Measurements from ENCODE around the gene TMOD1.
"Not testable (repeated sequence)": the region's sequence is repeated elsewhere in the genome, so short reads cannot be mapped to it uniquely, and the experiment has no call there.

The TMOD1 gene

GRCh38 chr9:97501177-97501971 is at the start of gene TMOD1:
Gene TMOD1, plus strand, starts transcription at chr9:97501666. Its CDS starts 22,523 bp downstream, at chr9:97524189.
- DNase-seq, result peak; percentile 50

DNA sequence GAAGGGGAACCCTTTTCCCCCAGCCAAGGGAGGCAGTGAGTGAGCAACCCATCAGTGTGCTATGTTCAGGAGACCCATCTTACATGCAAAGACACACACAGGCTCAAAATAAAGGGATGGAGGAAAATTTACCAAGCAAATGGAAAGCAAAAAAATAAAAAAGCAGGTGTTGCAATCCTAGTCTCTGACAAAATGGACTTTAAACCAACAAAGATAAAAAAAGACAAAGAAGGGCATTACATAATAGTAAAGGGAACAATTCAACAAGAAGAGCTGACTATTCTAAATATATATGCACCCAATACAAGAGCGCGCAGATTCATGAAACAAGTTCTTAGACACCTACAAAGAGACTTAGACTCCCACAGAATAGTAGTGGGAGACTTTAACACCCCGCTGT is 47.9 kb upstream of the TMOD1 start:
- DNase-seq, result not testable (repeated sequence)

GRCh38 chr9:97456841-97457240 is 44.6 kb upstream of the TMOD1 start:
- not testable (repeated sequence) for DNase-seq

GRCh38 chr9:97459326-97459725 is 42.1 kb upstream of the TMOD1 start:
- no peak for DNase-seq

DNA sequence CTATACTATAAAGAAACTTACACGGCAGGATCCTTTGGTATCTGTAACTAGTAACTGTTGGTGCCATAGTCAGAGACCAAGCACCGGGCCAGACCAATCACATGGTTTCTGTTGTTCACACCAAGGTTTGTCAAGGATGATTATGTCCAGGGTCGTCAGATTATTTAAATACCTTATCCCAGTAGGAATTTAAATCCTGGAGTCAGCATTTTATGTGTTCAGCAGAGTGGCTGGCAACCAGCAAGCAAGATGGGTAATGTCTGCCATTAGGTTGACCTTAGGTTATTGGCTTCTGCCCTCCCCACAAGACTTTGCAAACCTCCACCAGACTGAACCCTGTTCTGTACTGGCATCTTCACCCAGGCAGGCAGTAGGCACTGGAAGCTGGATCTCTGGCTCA is 39.3 kb upstream of the TMOD1 start:
- no peak for DNase-seq

DNA sequence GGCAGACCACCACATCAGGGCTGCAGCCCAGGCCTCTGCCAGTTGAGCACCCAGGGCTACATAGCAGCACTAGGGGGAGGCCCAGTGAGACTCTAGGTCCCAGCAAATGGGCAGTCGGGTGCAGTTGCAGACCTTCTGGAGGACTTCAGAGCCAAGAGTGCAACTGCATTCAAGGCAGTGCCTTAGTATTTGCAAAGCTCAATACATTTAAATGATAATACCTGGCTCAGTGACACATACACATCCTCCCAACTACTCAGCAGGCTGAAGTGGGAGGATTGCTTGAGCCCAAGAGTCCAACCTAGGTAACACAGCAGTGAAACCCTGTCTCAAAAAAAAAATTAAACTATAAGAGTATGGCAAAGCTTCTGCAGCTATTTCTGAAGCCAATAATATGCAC is 38.6 kb upstream of the TMOD1 start:
- no peak for DNase-seq

DNA sequence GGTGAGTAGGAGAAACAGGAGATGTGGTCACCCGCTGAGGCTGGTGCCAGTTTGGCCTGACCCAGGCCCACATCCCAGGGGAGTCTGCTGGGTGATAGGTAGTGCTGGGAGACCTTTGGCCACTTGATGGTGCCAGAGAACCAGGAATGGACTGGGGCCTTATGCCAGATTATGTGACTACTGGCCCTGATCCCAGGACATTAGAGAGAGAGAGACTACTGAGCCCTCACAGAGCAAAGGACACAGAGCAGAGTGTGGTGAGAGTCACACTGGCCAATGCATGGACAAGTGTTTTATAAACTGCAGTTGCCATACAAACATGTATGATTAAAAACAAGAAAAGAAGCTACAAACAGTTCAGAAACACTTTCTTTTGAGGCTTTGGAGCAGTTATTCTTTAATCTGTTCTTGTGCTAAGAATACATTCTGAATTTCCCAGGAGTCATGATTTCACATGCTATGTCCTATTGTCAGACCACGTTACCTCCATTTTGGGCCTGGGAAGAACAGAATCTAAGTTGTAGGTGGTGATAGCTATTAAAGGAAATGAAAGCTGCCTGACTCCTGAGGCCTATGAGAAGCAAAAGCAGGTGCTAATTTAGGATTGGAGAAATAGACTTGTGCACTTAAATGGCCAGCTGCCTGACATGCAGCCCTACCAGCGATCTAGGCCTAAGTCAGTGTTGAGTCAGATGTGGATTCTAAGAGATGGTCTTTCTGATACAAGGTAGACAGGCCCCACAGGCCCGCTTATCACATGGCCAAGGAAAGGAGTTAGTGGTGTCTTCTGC is 32.6 kb upstream of the TMOD1 start:
- peak; percentile 84 for DNase-seq

GRCh38 chr9:97470076-97470475 is 31.4 kb upstream of the TMOD1 start:
- DNase-seq, result no peak

GRCh38 chr9:97473717-97474116 is 27.7 kb upstream of the TMOD1 start:
- no peak for DNase-seq

GRCh38 chr9:97474372-97474925 is 27.0 kb upstream of the TMOD1 start:
- DNase-seq, result no peak

DNA sequence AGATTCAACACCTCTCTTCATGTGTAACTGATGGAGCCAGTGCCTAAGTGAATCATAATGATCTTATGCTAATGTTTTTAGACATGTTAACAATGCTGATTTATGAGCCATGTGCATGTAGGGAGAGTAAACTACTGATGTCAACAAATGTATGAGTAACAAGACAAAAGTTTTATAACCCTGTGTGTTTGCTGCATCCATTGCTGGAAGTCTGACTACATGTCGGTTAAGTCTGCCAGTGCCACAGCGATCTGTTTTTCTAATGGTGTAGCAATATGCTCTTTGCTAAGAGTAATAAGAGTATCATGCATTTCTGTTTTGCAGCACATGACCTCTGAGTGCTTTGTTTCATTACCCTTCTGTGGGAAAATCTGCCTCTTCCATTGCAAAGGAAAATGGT is 26.4 kb upstream of the TMOD1 start:
- no peak for DNase-seq

GRCh38 chr9:97478301-97478981 is 23.0 kb upstream of the TMOD1 start:
- DNase-seq, result no peak

GRCh38 chr9:97479496-97480159 is 21.8 kb upstream of the TMOD1 start:
- no peak for DNase-seq

DNA sequence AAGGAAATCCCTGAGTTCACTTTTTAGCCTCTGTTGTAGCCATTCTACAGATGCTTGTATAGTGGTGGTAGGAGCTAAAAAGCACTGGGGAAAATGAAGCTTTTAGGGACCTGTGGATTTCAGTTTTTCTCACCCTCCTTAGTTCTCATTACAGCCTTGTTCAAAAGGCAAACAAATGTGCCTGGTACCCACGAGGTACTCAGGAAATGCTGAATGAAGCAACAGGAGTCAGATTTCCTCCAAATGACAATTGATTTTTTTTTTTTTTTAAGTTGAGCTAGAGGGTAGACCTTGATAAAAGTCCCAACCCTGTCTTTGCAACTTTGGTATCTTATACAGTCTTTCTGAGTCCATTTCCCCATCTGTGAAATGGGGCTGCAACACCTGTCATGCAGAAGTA is 21.3 kb upstream of the TMOD1 start:
- DNase-seq, result no peak

DNA sequence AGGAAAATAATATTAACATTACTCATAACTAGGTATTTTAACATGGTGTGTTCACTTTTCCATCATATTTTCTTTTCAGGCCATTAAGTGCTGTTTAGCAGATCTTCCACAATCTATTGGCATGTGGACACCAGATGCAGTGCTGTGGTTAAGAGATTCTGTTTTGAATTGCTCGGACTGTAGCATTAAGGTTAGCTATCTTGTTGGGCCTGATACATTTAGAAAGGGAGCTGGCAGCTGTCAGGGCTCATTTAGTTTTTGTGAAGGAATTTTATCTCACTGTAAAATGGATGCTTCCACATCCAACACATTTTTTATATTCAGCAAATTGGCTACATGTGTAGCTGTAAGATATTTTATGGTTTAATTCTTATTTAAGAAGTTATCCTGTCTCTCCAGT is 20.7 kb upstream of the TMOD1 start:
- no peak for DNase-seq

GRCh38 chr9:97484134-97484533 is 17.3 kb upstream of the TMOD1 start:
- DNase-seq, result no peak

DNA sequence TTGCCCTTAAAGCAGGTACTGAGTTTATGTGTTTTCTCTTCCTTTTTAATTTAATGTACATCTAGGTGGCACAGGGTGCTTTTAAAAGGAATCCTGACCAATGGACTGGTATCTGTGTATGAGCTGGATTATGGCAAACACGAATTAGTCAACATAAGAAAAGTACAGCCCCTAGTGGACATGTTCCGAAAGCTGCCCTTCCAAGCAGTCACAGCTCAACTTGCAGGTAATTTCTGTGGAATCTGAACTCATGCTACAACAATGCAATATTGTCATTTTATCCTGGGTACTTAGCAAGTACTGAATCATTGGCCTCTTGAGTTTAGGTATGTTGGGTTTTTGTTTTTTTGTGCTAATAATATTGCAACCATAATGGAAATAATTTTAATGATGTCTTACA is 14.4 kb upstream of the TMOD1 start:
- no peak for DNase-seq

DNA sequence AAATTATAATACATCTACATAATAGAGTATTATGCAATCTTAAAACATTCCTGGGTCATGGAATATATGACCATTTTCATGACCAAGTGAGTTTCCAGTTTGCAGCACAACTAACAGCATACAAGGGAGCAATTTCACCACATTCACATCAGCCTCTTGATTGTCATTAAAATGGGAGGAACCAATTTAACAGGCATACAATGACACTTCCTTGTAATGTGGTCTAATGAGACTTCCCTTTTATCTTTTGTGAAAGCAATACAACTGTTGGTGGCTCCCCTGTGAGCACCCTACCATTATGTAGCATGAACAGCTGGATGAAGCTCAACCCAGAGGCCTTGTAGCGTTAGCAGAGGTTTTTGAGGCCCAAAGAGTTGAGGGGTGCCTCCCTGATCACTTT is 13.6 kb upstream of the TMOD1 start:
- DNase-seq, result no peak

DNA sequence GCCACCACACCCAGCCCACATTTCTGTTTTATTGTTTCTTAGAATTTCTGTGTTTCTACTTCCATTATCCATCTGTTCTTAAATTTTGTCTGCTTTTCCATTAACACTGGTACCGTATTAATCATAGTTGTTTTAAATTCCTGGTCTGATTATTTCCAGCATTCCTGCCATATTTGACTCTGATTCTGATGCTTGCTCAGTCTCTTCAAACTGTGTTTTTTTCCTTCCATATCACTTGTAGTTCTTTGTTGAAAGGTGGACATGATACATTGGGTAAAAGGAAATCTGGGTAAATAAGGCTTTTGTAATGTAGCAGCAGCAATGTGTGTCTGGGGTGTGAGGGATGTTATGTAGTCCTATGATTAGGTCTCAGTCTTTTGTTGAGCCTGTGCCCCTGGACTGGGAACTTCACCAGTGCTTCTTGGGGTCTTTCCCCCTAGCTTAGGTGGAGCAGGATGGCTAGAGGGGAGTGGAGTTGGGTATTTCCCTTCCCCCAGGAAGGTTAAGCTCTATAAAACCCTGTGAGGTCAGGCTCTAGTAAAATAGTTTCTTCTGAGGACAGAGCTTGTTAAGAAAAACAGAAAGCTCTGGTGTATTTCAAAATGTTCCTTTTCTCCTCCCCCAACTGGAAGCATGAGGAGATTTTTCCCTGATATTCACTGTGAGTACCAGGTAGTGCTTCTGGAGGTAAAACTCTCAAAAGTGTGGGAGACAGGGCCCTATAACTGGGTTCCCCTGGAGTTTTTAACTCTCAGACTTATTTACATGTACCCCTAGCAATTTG is 10.1 kb upstream of the TMOD1 start:
- DNase-seq, result no peak

DNA sequence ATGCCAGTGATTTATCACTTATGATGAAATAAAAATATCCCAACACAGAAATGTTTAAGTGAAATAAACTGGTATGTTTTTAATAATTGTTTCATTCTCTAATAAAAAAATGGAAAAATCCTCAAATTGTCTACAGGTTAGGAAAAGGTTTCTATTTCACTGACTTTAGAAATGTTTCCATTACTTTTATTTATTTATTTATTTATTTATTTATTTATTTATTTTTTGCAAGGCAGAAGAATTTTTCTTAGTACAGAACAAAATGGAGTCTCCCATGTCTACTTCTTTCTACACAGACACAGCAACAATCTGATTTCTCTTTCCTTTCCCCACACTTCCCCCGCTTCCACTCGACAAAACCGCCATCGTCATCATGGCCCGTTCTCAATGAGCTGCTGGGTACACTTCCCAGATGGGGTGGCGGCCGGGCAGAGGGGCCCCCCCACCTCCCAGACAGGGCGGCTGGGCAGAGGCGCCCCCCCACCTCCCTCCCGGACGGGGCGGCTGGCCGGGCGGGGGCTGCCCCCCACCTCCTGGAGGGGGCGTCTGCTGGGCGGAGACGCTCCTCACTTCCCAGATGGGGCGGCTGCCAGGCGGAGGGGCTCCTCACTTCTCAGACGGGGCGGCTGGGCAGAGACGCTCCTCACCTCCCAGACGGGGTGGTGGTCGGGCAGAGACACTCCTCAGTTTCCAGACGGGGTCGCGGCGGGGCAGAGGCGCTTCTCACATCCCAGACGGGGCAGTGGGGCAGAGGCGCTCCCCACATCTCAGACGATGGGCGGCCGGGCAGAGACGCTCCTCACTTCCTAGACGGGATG is 3.7 kb upstream of the TMOD1 start:
- DNase-seq, result not testable (repeated sequence)

DNA sequence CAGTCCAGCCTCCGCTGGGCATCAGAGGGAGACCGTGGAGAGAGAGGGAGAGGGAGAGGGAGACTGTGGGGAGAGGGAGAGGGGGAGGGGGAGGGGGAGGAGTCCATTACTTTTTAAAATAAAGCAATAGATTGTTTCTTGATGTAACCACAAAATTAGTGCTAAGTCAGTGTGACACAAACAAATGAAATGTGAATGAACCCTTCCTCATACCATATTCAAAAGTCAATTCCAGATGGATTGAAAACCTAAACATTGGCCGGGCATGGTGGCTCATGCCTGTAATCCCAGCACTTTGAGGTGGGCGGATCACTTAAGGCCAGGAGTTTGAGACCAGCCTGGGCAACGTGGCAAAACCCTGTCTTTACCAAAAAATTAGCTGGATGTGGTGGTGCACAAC is 2.6 kb upstream of the TMOD1 start:
- DNase-seq, result not testable (repeated sequence)
